ENCODE results near the gene TMEM145.

Gene TMEM145

GRCh38 chr19:42277821-42278451, 35.2 kb upstream of the TMEM145 start:
- DNase-seq (ENCODE audit: low read depth): peak; percentile 86

- DNase-seq (ENCODE audit: low read depth): no peak
Measured at GRCh38 chr19:42278452-42279154, 34.5 kb upstream of the TMEM145 start.

- DNase-seq (ENCODE audit: low read depth): no peak
Measured at GRCh38 chr19:42279155-42279901, 33.8 kb upstream of the TMEM145 start.

- DNase-seq (ENCODE audit: low read depth): peak; percentile 90
Measured at GRCh38 chr19:42279902-42280814, 33.0 kb upstream of the TMEM145 start.

GRCh38 chr19:42280815-42281145, 32.3 kb upstream of the TMEM145 start:
- peak; percentile 70 for DNase-seq (ENCODE audit: low read depth)

- peak; percentile 58 for DNase-seq (ENCODE audit: low read depth)
Measured at GRCh38 chr19:42281146-42281826, 31.8 kb upstream of the TMEM145 start.

GRCh38 chr19:42281827-42282762, 31.0 kb upstream of the TMEM145 start:
- DNase-seq (ENCODE audit: low read depth): peak; percentile 40

GRCh38 chr19:42282819-42283187, 30.3 kb upstream of the TMEM145 start:
- DNase-seq (ENCODE audit: low read depth): no peak

GRCh38 chr19:42283188-42284065, 29.7 kb upstream of the TMEM145 start:
- peak; percentile 94 for DNase-seq (ENCODE audit: low read depth)

- peak; percentile 83 for DNase-seq (ENCODE audit: low read depth)
Measured at GRCh38 chr19:42284066-42284501, 29.0 kb upstream of the TMEM145 start.

- DNase-seq (ENCODE audit: low read depth): no peak
Measured at GRCh38 chr19:42284591-42285341, 28.3 kb upstream of the TMEM145 start.

- DNase-seq (ENCODE audit: low read depth): no peak
Measured at GRCh38 chr19:42285541-42285941, 27.6 kb upstream of the TMEM145 start.

- DNase-seq (ENCODE audit: low read depth): no peak
Measured at GRCh38 chr19:42285988-42286348, 27.1 kb upstream of the TMEM145 start.

- DNase-seq (ENCODE audit: low read depth): peak; percentile 26
Measured at GRCh38 chr19:42286349-42287016, 26.6 kb upstream of the TMEM145 start.

- DNase-seq (ENCODE audit: low read depth): no peak
Measured at GRCh38 chr19:42287017-42287826, 25.9 kb upstream of the TMEM145 start.

- no peak for DNase-seq (ENCODE audit: low read depth)
Measured at GRCh38 chr19:42287827-42288107, 25.3 kb upstream of the TMEM145 start.

GRCh38 chr19:42288387-42288786, 24.7 kb upstream of the TMEM145 start:
- DNase-seq (ENCODE audit: low read depth): no peak

Measured in EH (cell line).